Mucosa of descending colon (tissue), 3 donors: ENCODE data around the gene CDCP1. TPM values are rescaled to one million over a fixed set of nuclear protein-coding genes. Genes with fewer than 3 reads are reported as not detected.
A peak's percentile ranks its signal among the peaks of the same experiment; 100 is the strongest.

Source experiments
- ATAC-seq: fragments of 200-7000 bp; cut with Tn5 transposase; one replicate; pipeline ENCODE4 v1.9.1; 2020; ENCODE audit warnings: mild to moderate bottlenecking, moderate library complexity
- DNase-seq, 3 donors: peaks; one replicate each; pipeline ENCODE4 v3.0.0-alpha.2; 2020
- H3K36me3 ChIP-seq: fragments of 200-600 bp; one replicate; pipeline ENCODE4 v1.8.0; 2021; ENCODE audit warnings: low read depth, mild to moderate bottlenecking
- H3K4me1 ChIP-seq: fragments of 200-600 bp; one replicate; pipeline ENCODE4 v1.8.0; 2021; ENCODE audit warnings: low read depth, mild to moderate bottlenecking
- H3K4me3 ChIP-seq: fragments of 200-600 bp; one replicate; pipeline ENCODE4 v1.8.0; 2021; ENCODE audit warnings: mild to moderate bottlenecking
- H3K9me3 ChIP-seq: fragments of 200-600 bp; one replicate; pipeline ENCODE4 v1.8.0; 2021; ENCODE audit warnings: mild to moderate bottlenecking
- intact Hi-C, 2 donors: fragments of 100-400 bp; cut with DNase I in 1 of 2; cut with micrococcal nuclease in 1 of 2; formaldehyde crosslinking; loops; one replicate each; pipeline versions ENCODE4 v1.11.0 to v1.11.1; 2022; cut with DNase I, micrococcal nuclease
- long read RNA-seq, 2 donors: library from polyadenylated mRNA; unstranded; transcript quantifications; one replicate each; pipeline ENCODE4 v2.0.0, GENCODE V29; 2019 to 2021
- total RNA-seq, 3 donors: library from RNA; stranded (reverse); fragmentation: NEBNext Ultra II Directional in 2 of 3; extraction: Animal tissue kit (Norgen Biotek cat#: 25700) in 2 of 3; gene quantifications; one replicate each; pipeline versions ENCODE4 v1.2.1 to v1.2.4, GENCODE V29; 2021 to 2023
- TF ChIP-seq, protein P1 (sequence below): fragments of 200-600 bp; IDR thresholded peaks from one replicate; pipeline ENCODE4 v1.8.0; 2022; ENCODE audit warnings: antibody characterized with exemption, mild to moderate bottlenecking
- donor health status: DM: no; HTN: no; CAD: no; lungs with moderate emphysema.
- donor health status: DM: no; HTN: no; CAD: no.
- donor health status: DM: no; HTN: yes; CAD: no.

The CDCP1 gene, protein sequence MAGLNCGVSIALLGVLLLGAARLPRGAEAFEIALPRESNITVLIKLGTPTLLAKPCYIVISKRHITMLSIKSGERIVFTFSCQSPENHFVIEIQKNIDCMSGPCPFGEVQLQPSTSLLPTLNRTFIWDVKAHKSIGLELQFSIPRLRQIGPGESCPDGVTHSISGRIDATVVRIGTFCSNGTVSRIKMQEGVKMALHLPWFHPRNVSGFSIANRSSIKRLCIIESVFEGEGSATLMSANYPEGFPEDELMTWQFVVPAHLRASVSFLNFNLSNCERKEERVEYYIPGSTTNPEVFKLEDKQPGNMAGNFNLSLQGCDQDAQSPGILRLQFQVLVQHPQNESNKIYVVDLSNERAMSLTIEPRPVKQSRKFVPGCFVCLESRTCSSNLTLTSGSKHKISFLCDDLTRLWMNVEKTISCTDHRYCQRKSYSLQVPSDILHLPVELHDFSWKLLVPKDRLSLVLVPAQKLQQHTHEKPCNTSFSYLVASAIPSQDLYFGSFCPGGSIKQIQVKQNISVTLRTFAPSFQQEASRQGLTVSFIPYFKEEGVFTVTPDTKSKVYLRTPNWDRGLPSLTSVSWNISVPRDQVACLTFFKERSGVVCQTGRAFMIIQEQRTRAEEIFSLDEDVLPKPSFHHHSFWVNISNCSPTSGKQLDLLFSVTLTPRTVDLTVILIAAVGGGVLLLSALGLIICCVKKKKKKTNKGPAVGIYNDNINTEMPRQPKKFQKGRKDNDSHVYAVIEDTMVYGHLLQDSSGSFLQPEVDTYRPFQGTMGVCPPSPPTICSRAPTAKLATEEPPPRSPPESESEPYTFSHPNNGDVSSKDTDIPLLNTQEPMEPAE
- total RNA-seq, result 100 to 1,000 TPM in 1 of 3 donors, 10 to 100 TPM in 2; 57.6 to 111 (median 87.5) TPM
- long read RNA-seq, donor 1, full-length matches to known transcripts, result 17 of 60 reads
- long read RNA-seq, donor 1, partial matches to known transcripts, result 33 of 60 reads
- long read RNA-seq, donor 1, other reads (novel, unspliced or antisense), result 10 of 60 reads
- long read RNA-seq, donor 2, full-length matches to known transcripts, result 17 of 64 reads
- long read RNA-seq, donor 2, partial matches to known transcripts, result 31 of 64 reads
- long read RNA-seq, donor 2, other reads (novel, unspliced or antisense), result 16 of 64 reads

GRCh38 chr3:45145681-45146614, at the start of gene CDCP1:
CDCP1 (minus strand) TSS chr3:45146378; CDS start chr3:45146287, 91 bp downstream.
- TF ChIP-seq, protein P1, sequence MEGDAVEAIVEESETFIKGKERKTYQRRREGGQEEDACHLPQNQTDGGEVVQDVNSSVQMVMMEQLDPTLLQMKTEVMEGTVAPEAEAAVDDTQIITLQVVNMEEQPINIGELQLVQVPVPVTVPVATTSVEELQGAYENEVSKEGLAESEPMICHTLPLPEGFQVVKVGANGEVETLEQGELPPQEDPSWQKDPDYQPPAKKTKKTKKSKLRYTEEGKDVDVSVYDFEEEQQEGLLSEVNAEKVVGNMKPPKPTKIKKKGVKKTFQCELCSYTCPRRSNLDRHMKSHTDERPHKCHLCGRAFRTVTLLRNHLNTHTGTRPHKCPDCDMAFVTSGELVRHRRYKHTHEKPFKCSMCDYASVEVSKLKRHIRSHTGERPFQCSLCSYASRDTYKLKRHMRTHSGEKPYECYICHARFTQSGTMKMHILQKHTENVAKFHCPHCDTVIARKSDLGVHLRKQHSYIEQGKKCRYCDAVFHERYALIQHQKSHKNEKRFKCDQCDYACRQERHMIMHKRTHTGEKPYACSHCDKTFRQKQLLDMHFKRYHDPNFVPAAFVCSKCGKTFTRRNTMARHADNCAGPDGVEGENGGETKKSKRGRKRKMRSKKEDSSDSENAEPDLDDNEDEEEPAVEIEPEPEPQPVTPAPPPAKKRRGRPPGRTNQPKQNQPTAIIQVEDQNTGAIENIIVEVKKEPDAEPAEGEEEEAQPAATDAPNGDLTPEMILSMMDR, result no peak
- intact Hi-C loops, result no loop called here
- DNase-seq, result peak; percentile 77 to 86 (median 85)
- peaks cover 11% of the 10 kb centered on the region for H3K4me1 ChIP-seq
- no peaks in the 10 kb centered on the region for H3K9me3 ChIP-seq
- no peaks in the 10 kb centered on the region for H3K36me3 ChIP-seq
- ATAC-seq, result peak; percentile 98
- H3K4me3 ChIP-seq, result peak within 1 kb of the TSS; percentile 79

DNA sequence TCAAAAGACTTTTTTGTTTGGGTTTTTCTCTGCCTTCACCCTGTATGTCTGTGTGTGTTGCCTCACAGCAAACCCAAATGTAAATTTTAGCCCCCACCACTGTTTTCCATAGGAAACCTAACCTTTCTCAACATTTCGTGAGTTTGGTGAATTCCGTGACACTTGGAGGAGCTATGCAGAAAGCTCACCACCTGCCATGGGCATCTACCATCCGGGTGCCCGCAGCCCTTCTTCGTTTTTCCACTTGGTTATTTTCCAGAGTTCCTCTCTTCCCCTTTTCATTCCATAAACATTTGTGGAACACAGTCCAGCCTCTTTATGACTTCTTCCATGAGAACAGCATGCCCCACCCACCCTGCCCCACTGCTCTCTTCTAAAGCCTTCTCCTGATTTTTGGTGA, 48.6 kb upstream of the CDCP1 start:
- ATAC-seq, result peak; percentile 44
- Histone ChIP-seq H3K4me1 (peaks cover 19% of the 10 kb centered on the region), H3K4me3 (no peak overlapping the region), H3K36me3 (no peaks in the 10 kb centered on the region), H3K9me3 (no peaks in the 10 kb centered on the region)
- no peak for DNase-seq
- intact Hi-C loops, result no loop called here
- TF ChIP-seq, protein P1, result no peak

DNA sequence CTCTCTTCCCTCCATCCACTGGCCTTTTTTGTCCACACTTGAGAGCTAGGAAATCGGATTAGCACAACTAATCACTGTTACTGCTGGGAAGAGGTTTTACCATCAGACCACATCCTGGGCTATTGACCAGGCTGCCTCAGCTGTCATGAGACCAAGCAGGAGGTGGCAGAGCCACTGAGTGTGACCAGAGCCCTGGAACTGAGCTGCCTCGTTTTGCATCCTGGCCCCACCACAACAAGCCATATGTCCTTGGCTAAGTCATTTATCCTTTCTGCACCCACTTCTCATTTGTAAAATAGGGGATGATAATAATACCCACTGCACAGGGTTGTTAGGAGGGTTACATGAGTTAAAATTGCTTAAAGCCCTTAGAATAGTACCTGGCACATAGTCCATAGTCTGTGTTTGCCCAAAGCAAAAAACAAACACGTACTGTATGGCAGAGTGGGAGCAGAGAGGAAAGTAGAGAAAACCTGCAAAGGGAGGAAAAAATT, 45.8 kb upstream of the CDCP1 start:
- TF ChIP-seq, protein P1, result no peak
- Histone ChIP-seq H3K4me3 (no peak overlapping the region), H3K4me1 (peaks cover 16% of the 10 kb centered on the region), H3K9me3 (no peaks in the 10 kb centered on the region), H3K36me3 (no peaks in the 10 kb centered on the region)
- intact Hi-C loops, result no loop called here
- peak; percentile 62 for ATAC-seq
- DNase-seq, result no peak

DNA sequence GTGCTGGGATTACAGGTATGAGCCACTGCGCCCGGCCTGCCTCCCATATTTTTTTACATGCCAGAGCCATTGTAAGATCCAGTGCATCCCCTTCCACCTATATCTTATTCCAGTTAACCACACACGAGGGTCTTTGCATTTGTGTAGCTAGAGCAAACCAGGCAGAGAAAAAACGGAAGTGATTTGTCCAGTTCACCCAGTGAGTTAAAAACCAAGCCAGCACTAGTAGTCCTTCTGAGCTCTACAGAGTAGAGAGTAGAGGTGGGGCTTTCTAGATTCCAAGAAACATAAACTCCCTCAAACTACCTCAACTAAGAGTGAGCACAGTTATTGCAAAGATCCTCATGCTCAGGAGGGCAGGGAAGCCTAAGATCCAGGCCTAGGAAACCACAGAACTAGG, 45.2 kb upstream of the CDCP1 start:
- Histone ChIP-seq H3K9me3 (no peaks in the 10 kb centered on the region), H3K36me3 (no peaks in the 10 kb centered on the region), H3K4me1 (peaks cover 16% of the 10 kb centered on the region), H3K4me3 (no peak overlapping the region)
- intact Hi-C loops, result no loop called here
- ATAC-seq (no peak), DNase-seq (no peak)
- TF ChIP-seq, protein P1, result no peak
